Suprapubic skin (tissue), 4 donors: ENCODE data around the gene SLC30A1. TPM values are rescaled to one million over a fixed set of nuclear protein-coding genes. Genes with fewer than 3 reads are reported as not detected.

Experiments
- DNase-seq, 2 donors: peaks; one replicate each; pipeline ENCODE4 v3.0.0-alpha.2; 2019; ENCODE audit warnings: low spot score in 2 of 2
- H3K27ac ChIP-seq: fragments of 200-600 bp; sonication (generic); one replicate; pipeline ENCODE4 v1.5.1; 2019
- H3K27me3 ChIP-seq: fragments of 200-600 bp; sonication (generic); one replicate; pipeline ENCODE4 v1.5.1; 2019
- H3K36me3 ChIP-seq: fragments of 200-600 bp; sonication (generic); one replicate; pipeline ENCODE4 v1.5.1; 2019
- H3K4me1 ChIP-seq: fragments of 200-600 bp; sonication (generic); one replicate; pipeline ENCODE4 v1.5.1; 2019
- H3K4me3 ChIP-seq: fragments of 200-600 bp; sonication (generic); one replicate; pipeline ENCODE4 v1.5.1; 2019; ENCODE audit warnings: mild to moderate bottlenecking
- H3K9me3 ChIP-seq: fragments of 200-600 bp; sonication (generic); one replicate; pipeline ENCODE4 v1.5.1; 2019
- EP300 ChIP-seq: sonication (generic); formaldehyde crosslinking; IDR thresholded peaks from one replicate; pipeline ENCODE4 v1.6.1; 2017; ENCODE audit warnings: antibody characterized with exemption
- POLR2A ChIP-seq, 2 donors: fragments of 450-650 bp; IDR thresholded peaks; one replicate each; pipeline ENCODE4 v1.6.1; 2017; ENCODE audit warnings: antibody characterized with exemption in 2 of 2, mild to moderate bottlenecking in 2 of 2, moderate library complexity in 2 of 2
- POLR2AphosphoS5 ChIP-seq, 3 donors: sonication (generic); formaldehyde crosslinking; IDR thresholded peaks; one replicate each; pipeline ENCODE4 v1.6.1; 2017; ENCODE audit warnings: antibody characterized with exemption in 3 of 3
- WGBS: methylation state at CpG from one replicate; pipeline ENCODE4 v1.1.5; 2018; 5-methylcytosine and 5-hydroxymethylcytosine counted together
- total RNA-seq, 4 donors: library from RNA; depleted of rRNA; stranded (reverse); fragments of >200 nt; gene quantifications; one replicate each; pipeline ENCODE4 v1.1.0, GENCODE V29; 2016
- TF ChIP-seq, protein P1 (sequence below), 2 donors: fragments of 200-600 bp in 1 of 2; fragments of 450-650 bp in 1 of 2; sonication (generic) in 1 of 2; IDR thresholded peaks; one replicate each; pipeline ENCODE4 v1.5.1; 2016 to 2019; ENCODE audit warnings: antibody characterized with exemption in 2 of 2, mild to moderate bottlenecking in 1 of 2, moderate library complexity in 1 of 2

Gene SLC30A1
- total RNA-seq, 4 donors from 2014 or later, result 8.9 to 42.5 (median 29.8) TPM

DNA sequence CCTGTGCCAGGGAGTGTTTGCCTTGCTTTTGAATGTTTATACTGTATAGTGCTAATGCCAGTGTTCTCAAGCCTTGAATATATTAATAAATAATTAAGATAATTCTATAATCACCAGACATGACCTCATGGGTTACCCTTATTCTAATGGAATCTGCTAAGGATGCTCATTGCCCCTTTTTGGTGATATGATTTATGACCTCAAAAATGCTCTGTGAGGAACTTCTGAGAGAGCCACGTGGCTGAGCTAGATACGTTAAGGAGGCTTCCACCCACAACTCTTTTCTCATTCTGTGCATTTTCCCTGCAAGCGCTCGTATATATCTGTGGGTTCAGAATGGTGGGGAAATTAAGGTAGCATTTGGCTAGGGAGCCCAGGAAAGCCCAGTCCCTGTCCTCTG is 19.6 kb upstream of the SLC30A1 start:
- peaks cover 18% of the 10 kb centered on the region for H3K4me1 ChIP-seq
- no peaks in the 10 kb centered on the region for H3K9me3 ChIP-seq
- H3K4me3 ChIP-seq, result no peak overlapping the region
- DNase-seq, result no peak
- H3K27me3 ChIP-seq, result no peaks in the 10 kb centered on the region
- TF ChIP-seq POLR2AphosphoS5 (IDR thresholded peaks at IDR 0.05), result no peak
- TF ChIP-seq EP300, result no peak
- TF ChIP-seq, protein P1, sequence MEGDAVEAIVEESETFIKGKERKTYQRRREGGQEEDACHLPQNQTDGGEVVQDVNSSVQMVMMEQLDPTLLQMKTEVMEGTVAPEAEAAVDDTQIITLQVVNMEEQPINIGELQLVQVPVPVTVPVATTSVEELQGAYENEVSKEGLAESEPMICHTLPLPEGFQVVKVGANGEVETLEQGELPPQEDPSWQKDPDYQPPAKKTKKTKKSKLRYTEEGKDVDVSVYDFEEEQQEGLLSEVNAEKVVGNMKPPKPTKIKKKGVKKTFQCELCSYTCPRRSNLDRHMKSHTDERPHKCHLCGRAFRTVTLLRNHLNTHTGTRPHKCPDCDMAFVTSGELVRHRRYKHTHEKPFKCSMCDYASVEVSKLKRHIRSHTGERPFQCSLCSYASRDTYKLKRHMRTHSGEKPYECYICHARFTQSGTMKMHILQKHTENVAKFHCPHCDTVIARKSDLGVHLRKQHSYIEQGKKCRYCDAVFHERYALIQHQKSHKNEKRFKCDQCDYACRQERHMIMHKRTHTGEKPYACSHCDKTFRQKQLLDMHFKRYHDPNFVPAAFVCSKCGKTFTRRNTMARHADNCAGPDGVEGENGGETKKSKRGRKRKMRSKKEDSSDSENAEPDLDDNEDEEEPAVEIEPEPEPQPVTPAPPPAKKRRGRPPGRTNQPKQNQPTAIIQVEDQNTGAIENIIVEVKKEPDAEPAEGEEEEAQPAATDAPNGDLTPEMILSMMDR (IDR thresholded peaks at IDR 0.05), result no peak
- TF ChIP-seq POLR2A (IDR thresholded peaks at IDR 0.05), result no peak
- no peak overlapping the region for H3K27ac ChIP-seq
- no peaks in the 10 kb centered on the region for H3K36me3 ChIP-seq
- WGBS, result 77% methylated on average over 4 of the region's 4 CpGs

DNA sequence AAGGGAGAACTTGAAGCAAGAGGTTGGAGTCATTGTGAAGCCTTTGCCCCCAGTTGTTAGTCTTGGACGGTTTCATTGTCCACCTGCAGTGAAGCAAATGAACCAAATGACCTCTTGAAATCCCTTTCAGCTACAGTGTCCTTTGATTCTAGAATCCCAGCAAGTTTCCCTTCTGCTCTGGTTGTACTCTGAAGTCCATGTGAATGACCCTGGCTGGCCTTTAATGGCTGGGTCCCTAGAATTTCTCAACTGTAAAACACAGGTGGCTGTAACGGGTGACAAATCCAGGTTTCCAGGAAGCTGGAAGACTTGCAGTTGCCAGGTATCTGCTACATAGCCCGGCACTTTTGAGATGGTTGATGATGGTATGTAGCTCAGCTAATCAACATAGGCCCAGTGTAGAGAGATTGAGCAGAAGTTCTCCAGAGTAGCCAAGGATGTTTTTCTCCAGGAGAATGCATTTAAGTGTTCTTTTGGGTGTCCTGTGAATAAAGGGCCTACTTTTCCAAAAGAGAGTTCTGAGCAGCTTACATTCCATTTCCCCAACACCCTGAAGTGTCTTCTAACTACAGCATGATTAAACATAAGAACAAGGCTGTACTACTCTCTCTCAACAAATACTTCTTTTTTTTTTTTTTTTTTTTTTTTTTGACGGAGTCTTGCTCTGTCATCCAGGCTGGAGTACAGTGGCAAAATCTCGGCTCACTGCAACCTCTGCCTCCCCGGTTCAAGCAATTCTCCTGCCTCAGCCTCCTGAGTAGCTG is 17.6 kb upstream of the SLC30A1 start:
- Histone ChIP-seq H3K27me3 (no peaks in the 10 kb centered on the region), H3K4me1 (peaks cover 7% of the 10 kb centered on the region), H3K4me3 (no peak overlapping the region), H3K36me3 (no peaks in the 10 kb centered on the region), H3K27ac (no peak overlapping the region), H3K9me3 (no peaks in the 10 kb centered on the region)
- TF ChIP-seq POLR2AphosphoS5 (IDR thresholded peaks at IDR 0.05) (no peak), EP300 (no peak), POLR2A (IDR thresholded peaks at IDR 0.05) (no peak)
- TF ChIP-seq, protein P1 (IDR thresholded peaks at IDR 0.05), result no peak
- DNase-seq, result no peak
- 76% methylated on average over 6 of the region's 6 CpGs for WGBS

DNA sequence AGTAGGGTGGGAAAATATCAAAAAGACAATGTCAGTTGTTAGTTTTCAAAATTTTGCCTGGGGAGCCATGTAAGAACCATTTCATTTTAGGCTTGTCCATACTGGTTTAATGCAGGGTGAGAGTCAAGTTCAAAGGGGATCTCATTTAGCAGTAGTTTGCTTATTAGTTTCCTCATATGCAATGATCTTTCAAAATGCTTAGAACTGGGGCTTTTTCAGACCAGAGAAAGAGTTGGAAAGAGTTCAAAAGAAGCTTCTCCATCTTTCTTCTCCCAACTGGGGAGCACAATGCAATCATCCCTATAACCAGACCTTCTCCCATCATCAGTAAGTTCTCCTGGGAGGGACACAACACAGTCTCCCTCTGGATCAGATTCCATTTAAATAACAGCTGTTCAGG is 16.5 kb upstream of the SLC30A1 start:
- H3K27me3 ChIP-seq, result no peaks in the 10 kb centered on the region
- no peak overlapping the region for H3K27ac ChIP-seq
- DNase-seq, result no peak
- H3K9me3 ChIP-seq, result no peaks in the 10 kb centered on the region
- H3K4me3 ChIP-seq, result no peak overlapping the region
- peaks cover 7% of the 10 kb centered on the region for H3K4me1 ChIP-seq
- H3K36me3 ChIP-seq, result no peaks in the 10 kb centered on the region
- TF ChIP-seq, protein P1 (IDR thresholded peaks at IDR 0.05), result no peak
- no peak for TF ChIP-seq POLR2A (IDR thresholded peaks at IDR 0.05)
- no peak for TF ChIP-seq EP300
- no peak for TF ChIP-seq POLR2AphosphoS5 (IDR thresholded peaks at IDR 0.05)

DNA sequence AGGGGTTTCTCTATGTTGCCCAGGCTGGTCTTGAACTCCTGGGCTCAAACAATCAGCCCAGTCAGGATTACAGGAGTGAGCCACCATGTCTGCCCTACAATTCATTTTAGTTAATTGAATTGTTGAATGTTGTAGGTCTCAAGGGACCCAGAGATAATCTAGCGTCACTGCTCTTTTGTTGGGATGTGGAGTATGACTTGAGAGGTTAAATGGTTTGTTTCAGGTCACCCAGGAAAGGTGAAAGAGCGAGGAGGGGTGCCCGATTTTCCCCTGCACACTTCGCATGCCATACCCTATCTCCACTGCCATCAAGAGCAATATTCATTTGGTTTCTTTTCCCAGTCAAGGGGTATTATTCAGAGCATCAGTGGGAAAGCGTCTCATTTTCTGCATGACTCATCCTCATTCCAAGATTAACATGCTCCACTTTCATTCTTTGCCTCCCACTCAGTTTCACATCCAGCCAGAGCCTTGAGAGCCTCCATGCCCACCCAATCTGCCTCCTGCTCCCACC is 13.1 kb upstream of the SLC30A1 start:
- no peak overlapping the region for H3K4me3 ChIP-seq
- peaks cover 7% of the 10 kb centered on the region for H3K4me1 ChIP-seq
- WGBS, result 50% methylated on average over 5 of the region's 5 CpGs
- no peak for TF ChIP-seq POLR2A (IDR thresholded peaks at IDR 0.05)
- TF ChIP-seq, protein P1 (IDR thresholded peaks at IDR 0.05), result no peak
- no peak for TF ChIP-seq POLR2AphosphoS5 (IDR thresholded peaks at IDR 0.05)
- TF ChIP-seq EP300, result no peak
- no peaks in the 10 kb centered on the region for H3K9me3 ChIP-seq
- H3K36me3 ChIP-seq, result no peaks in the 10 kb centered on the region
- no peak for DNase-seq
- H3K27me3 ChIP-seq, result no peaks in the 10 kb centered on the region
- H3K27ac ChIP-seq, result no peak overlapping the region

DNA sequence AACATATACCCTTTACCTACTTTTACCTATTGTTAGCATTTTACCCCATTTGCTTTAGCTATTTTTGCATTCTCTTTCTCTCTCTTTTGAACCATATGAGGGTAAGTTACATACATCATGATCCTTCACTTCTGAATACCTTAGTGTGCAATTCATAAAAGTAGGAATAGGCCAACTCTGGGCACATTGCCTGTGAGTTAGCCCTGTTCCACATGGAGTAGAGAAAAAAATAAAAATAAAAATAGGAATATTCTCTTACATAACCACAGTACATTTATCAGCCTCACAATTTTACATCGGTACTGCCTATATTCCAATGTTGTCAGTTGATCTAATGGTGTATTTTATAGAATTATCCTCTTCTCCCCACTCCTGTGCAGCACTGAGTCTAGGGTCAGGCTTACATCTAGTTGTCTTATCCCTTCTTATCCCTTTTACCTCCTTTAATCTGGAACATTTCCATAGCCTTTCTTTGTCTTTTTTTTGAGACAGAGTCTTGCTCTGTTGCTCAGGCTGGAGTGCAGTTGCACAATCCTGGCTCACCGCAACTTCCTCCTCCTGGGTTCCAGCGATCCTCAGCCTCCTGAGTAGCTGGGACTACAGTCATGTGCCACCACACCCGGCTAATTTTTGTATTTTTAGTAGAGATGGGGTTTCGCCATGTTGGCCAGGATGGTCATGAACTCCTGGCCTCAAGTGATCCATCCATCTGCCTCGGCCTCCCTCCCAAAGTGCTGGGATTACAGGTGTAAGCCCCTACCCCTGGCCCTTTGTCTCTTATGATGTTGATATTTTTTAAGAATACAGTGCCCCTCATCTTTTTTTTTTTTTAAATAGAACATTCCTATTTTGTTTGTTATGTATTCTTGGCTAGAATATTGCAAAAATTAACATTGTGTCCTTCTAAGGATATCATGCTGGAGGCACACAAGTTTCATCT is 11.1 kb upstream of the SLC30A1 start:
- peak overlapping the region; percentile 1 for H3K27ac ChIP-seq
- TF ChIP-seq POLR2AphosphoS5 (IDR thresholded peaks at IDR 0.05) (peak in 2 of 3 donors; percentile 57 to 74), EP300 (no peak), POLR2A (IDR thresholded peaks at IDR 0.05) (no peak)
- TF ChIP-seq, protein P1 (IDR thresholded peaks at IDR 0.05), result no peak
- no peaks in the 10 kb centered on the region for H3K27me3 ChIP-seq
- H3K9me3 ChIP-seq, result no peaks in the 10 kb centered on the region
- WGBS, result 55% methylated on average over 6 of the region's 6 CpGs
- H3K4me1 ChIP-seq, result peaks cover 7% of the 10 kb centered on the region
- no peaks in the 10 kb centered on the region for H3K36me3 ChIP-seq
- no peak overlapping the region for H3K4me3 ChIP-seq
- peak in 1 of 2 donors; percentile 85 for DNase-seq
